Measurements from ENCODE around the gene PERM1. TPM values are rescaled to one million over a fixed set of nuclear protein-coding genes. Genes with fewer than 3 reads are reported as not detected.

PERM1 gene
- total and polyA plus RNA-seq, 2 of the 13 experiments (the other 11 are each of a cell fraction or from before 2014, with no cell fraction given): 0.04 to 0.29 TPM

- TF ChIP-seq GABPB1 (CRISPR knock-in tag; IDR thresholded peaks at IDR 0.05) (peak; percentile 7; the same call in 1 of the 2 replicates), BHLHE40 (IDR thresholded peaks at IDR 0.05; ENCODE audit: low read length) (no peak), ADNP (CRISPR knock-in tag; IDR thresholded peaks at IDR 0.05) (no peak), AKNA (CRISPR knock-in tag; IDR thresholded peaks at IDR 0.05; ENCODE audit: borderline replicate concordance) (no peak), ETS1 (CRISPR knock-in tag; IDR thresholded peaks at IDR 0.05) (no peak), ZFP36 (IDR thresholded peaks at IDR 0.05; ENCODE audit: borderline replicate concordance, low read depth, low read length, partially characterized antibody) (no peak), SP140L (CRISPR knock-in tag; IDR thresholded peaks at IDR 0.05; ENCODE audit: borderline replicate concordance) (no peak), ZNF879 (CRISPR knock-in tag; IDR thresholded peaks at IDR 0.05) (no peak), ZNF317 (CRISPR knock-in tag; IDR thresholded peaks at IDR 0.05) (no peak), IRF1 (CRISPR knock-in tag; IDR thresholded peaks at IDR 0.05; ENCODE audit: low read depth) (no peak), MIXL1 (CRISPR knock-in tag; IDR thresholded peaks at IDR 0.05) (no peak), ZFX (CRISPR knock-in tag; IDR thresholded peaks at IDR 0.05; ENCODE audit: low read depth) (0 out of 2 replicates have a peak, but pooled peaks have one; percentile 32), ZNF780A (CRISPR knock-in tag; IDR thresholded peaks at IDR 0.05) (no peak), TARDBP (CRISPR knock-in tag; IDR thresholded peaks at IDR 0.05) (no peak), ZGPAT (CRISPR knock-in tag; IDR thresholded peaks at IDR 0.05) (peak; percentile 17; the same call in 1 of the 2 replicates), DBP (CRISPR knock-in tag; IDR thresholded peaks at IDR 0.05; ENCODE audit: not compliant biosample characterization) (no peak), ZNF746 (CRISPR knock-in tag; IDR thresholded peaks at IDR 0.05) (no peak), ZNF572 (CRISPR knock-in tag; IDR thresholded peaks at IDR 0.05) (no peak), ZNF775 (CRISPR knock-in tag; IDR thresholded peaks at IDR 0.05; ENCODE audit: borderline replicate concordance) (no peak), ZNF350 (CRISPR knock-in tag; IDR thresholded peaks at IDR 0.05; ENCODE audit: borderline replicate concordance, low read depth) (no peak), ZNF367 (CRISPR knock-in tag; IDR thresholded peaks at IDR 0.05; ENCODE audit: borderline replicate concordance) (no peak)
Observed at GRCh38 chr1:941588-942383, 40.1 kb downstream of the PERM1 start (continued).
